NCI-H1105 (cell line): ENCODE results near the gene ANKRD53.

ENCODE experiments used
- DNase-seq: peaks from one replicate; lab custom pipeline; 2025; lab: John Stamatoyannopoulos, UW

The ANKRD53 gene

GRCh38 chr2:70966681-70967080 lies 11.7 kb upstream of the ANKRD53 start:
- DNase-seq, result no peak

DNA sequence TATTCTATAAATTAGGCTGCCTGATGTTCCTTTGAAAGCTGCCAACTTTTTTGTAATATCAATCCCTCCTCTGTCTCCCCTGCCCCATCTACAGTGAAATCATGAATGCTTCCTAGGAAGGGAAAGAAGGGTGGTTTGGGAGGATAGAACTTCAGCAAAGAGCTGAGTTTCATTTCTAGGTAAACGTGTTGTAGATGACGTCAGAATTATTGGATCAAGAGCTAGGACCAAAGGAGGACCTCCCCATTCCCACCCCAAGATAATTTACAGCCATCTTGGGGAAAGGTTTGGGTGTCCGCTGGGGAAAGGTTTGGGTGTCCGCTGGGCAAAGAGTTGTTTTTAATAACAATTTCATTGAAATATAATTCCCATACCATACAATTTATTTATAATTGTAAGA lies 11.2 kb upstream of the ANKRD53 start:
- DNase-seq, result no peak

DNA sequence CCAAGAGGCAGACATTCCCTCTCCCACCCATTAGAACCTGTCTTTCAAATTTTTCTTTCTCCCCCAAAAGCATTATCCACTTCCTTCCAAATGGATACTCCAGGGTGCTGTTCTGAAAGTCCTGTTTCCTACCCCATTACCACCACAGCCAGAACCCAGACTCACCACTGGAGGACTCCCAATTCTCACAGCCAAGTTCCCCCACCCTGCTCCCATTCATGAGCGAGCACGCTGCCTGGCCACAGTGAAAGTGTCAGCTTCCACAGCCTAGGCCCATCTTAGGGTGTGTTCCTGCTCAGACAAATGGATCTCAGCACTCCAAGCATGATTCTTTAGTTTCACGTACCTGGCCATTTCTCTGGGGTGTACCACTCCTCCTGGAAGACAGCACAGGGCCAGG lies 3.8 kb upstream of the ANKRD53 start:
- no peak for DNase-seq

DNA sequence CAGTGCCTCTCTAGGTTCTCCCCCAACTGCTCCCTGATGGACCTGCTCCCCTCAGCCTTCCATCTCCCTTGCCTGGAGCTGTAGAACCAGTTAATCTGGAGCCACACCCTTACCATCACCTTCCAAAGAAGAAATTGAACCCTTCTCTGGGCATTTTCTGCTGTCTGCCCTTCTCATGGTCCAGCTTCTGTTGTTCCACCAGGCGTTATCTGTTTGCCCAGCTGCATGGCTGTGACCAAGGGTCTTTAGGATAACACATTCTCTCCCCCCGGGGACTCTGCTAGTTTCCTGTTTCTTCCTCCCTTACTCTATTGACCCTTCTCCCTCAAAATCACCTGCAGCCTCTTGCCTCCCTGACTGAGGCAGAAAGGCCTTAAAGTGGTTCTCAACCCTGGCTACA lies 3.2 kb upstream of the ANKRD53 start:
- DNase-seq, result no peak

- peak; percentile 39 for DNase-seq
Measured at GRCh38 chr2:70977605-70978205, 725 bp upstream of the ANKRD53 start.

DNA sequence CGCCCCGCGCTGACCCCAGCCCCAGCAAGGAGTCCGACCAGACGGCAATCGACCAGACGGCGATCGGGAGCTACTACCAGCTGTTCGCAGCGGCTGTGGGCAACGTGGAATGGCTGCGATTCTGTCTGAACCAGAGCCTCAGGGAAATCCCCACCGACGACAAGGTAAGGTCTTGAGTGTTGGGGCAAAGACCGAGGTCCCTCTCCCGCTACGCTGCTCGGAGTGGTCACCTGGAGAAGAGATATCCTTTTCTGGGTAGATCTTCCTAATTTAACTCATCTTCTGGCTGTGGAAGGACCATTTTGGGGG lies 704 bp downstream of the ANKRD53 start:
- DNase-seq, result no peak

DNA sequence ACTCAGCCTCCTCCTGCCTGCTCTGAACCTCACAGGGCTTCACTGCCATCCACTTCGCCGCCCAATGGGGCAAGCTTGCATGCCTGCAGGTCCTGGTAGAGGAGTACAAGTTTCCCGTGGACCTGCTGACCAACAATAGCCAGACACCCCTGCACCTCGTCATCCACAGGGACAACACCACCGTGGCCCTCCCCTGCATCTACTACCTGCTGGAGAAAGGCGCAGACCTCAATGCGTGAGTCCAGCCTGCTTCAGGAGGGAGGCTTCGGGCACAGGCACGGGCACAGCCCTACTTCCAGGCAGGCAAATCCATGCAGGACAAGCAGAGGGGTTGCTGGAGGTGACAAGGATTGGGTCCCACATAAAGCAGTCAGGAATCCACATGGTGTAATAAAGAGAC lies 1.2 kb downstream of the ANKRD53 start:
- no peak for DNase-seq

DNA sequence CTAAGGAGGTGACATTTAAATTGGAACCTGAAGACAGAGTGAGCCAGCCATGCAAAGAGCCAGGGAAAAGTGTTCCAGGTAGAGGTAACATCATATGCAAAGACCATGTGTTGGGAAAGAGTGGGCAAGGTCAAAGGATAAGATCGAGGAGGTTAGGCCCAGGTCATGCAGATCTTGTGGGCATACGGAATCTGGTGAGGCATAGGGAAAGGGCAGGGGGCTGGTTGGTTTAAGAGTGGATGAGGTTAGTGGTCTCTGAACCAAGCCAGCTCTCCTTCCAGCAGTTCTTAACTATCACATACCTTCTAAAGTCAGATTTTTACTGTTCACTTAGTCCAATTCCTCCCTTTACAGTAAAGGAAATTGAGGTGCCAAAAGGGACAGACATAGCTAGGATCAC lies 3.0 kb downstream of the ANKRD53 start:
- no peak for DNase-seq

DNA sequence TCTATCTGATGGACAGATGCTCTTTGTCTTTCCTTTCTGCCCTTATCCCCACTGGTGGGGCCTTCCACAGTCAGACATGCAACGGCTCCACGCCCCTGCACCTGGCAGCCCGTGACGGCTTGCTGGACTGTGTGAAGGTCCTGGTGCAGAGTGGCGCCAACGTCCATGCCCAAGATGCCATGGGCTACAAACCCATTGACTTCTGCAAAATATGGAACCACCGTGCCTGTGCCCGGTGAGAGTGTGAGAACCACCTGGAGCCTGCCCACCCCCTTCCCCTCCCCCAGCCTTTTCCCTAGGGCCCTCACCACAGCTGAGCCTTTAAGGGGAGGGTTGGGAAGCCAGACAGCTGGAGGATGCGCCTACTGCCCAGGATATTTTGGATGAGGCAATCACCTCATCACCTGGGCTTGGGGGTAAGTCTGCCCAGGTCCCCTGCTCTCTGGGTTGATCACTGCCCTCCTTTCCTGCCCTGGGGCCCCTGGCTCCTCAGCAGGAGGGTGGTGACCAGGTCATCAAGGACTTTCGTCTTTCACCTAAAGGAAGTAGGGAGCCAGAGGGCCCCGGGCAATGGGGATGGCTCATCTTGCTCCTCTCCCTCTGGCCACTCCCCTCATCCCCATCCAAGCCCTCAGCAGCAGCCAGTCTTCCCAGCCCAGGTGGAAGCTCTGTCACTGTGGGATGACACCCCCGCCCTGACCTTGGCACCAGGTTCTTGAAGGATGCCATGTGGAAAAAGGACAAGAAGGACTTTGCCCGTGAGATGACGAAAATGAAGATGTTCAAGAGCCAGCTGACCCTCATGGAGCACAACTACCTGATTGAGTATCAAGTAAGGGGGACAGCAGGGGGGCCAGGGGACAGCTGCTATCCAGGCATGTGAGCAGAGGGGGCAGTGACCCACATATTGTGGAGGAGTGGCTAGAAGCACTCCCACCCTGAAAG lies 3.7 kb downstream of the ANKRD53 start:
- no peak for DNase-seq

DNA sequence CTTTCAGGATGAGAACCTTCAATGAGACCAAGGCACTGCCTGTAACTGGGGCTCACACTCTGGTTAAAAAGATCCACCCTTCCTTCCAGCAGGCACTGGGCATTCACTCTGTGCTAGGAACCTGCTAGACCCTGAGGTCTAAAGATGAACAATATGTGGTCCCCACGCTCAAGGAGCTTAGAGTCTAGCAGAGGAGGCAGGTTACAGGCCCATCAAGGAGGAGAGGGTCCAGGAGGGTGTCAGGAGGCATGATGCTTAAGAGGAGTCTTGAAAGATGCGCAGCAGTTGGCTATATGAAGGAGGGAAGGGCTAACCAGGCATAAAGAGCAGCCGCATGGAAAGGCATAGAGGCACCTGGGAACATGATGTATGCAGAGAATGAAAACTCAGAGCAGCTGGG lies 4.5 kb downstream of the ANKRD53 start:
- DNase-seq, result no peak

- DNase-seq, result no peak
Measured at GRCh38 chr2:70983506-70984227, 5.2 kb downstream of the ANKRD53 start.

- DNase-seq, result no peak
Measured at GRCh38 chr2:70984228-70984575, 5.8 kb downstream of the ANKRD53 start.

DNA sequence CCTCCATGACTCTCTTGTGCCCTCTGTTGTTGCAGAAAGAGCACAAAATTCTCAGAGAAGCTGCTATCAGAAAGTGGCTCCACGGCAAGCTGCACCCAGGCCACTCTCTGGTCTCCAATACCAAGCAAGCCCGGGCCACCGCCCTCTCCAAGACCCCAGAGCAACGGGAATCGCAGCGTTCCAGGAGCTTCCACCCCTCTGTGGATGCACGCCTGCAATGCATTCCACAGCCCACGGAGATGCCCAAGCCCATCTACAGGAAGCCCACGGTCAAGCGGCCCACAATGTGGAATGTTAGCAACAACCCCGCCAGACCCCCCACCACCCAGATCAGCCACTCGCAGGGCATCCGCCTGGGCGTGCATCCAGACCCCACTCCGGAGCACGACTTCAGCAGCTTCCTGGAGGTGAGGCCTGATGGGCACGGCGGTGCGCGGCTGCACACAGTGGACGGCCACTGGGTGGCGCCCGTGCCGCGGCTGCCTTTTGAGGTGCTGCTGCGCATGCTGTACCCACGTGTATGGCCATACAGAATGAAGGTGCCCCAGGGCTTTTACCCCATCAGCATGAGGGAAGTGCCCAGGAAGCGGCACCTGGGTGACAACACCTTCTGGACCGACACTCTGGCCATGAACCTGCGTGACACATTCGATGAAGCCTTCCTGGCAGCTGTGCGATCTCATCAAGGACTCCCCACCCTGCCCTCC lies 6.3 kb downstream of the ANKRD53 start:
- DNase-seq, result no peak

DNA sequence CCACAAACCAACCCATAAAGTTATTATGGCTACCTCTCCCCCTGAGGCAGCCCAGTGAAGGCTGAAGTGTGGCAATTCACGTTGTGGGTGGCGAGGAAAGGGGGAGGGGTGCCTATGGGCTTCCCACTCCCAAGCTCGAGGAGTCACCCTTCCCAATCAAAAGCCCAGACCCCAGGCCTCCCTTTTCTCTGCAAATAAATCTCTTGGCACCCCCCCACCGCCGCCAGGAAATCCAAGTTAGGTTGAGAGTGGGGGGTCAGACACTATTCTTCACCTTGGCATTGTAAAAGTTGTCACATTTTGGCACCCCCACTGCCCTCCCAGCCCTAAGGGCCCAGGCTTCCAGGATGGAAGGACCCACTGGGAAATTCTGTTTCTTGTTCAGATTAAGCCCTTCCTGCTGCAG lies 6.9 kb downstream of the ANKRD53 start:
- DNase-seq, result no peak

- no peak for DNase-seq
Measured at GRCh38 chr2:70985956-70986355, 7.5 kb downstream of the ANKRD53 start.

GRCh38 chr2:70986499-70987189 lies 8.2 kb downstream of the ANKRD53 start:
- no peak for DNase-seq

- DNase-seq, result no peak
Measured at GRCh38 chr2:70987386-70987785, 9.0 kb downstream of the ANKRD53 start.

DNA sequence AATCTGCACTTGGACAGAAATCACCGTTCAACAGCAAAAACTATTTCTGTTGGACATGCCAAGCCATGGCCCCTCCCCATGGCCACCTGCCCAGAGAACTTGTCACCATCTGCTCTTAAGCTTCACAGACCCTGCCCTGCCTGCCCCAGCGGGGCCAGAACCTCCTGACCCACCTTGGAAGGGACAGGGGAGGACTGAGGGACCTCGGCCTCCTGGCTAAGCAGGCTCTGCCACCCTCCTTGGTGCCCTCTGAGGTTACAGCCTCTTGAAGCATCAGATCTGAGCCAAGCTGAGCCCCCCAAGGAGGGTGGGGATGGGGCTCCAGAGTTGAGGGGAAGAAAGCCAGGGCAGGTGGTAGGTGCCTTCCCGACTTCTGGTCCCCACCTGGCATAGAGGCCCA lies 9.7 kb downstream of the ANKRD53 start:
- no peak for DNase-seq

DNA sequence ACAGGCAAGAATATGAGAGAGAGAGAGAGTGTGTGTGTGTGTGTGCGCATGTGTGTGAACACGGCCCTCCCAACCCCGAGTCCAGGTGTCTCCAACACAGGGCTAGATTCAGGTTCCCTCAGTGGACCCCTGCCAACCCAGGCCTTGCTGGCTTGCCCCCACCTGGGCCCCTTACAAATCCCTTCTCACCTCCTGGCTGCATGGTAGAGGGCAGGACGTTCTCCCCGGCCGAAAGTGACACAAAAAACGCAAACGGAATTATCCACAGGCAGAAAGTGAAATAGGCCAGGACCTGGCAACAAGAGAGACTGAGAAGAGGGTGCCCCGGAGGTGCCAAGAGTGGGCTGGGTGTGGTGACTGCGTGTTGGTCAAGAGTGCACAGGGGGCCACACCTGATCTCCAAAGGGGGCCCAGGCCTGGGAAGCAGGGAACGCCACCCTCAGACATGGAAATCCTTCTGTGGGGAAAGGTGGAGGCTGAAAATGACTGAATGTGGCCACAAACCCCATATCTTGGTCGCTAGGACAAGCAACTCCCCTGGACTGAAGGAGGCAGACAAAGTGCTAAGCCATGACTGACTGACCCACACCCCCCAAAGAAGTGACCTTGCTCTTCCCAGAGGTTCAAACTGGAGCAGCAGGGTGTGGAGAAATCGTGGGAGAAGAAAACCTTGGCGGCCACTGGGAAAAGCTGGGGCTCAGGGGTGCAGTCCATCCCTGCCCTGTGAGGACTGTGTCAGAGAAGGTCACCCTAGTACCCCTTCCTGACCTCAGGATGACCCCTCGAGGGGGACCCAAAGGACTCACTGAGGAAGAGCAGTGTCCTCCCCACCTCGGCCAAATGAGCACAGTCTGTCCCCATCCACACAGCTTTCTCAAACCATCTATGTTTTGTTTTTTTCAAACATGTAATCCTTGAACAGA lies 10.6 kb downstream of the ANKRD53 start:
- no peak for DNase-seq

DNA sequence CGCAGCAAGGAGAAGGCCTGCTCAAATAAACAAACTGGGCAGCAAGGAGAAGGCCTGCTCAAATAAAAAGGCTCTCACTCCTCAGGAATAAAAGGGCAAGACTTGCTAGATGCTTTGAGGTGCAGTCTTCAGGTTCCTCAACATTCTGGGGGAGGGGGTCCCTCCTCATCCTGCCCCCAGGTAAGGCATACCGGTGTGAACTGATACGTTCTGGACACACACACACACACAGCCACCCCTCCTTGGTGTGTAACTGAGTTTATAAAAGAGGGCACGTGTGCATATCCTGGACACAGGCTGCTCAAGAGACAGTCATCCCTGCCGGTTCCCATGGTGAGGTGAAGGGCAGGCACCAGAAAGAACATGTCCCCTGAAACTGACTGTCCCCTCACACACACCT lies 11.8 kb downstream of the ANKRD53 start:
- no peak for DNase-seq

DNA sequence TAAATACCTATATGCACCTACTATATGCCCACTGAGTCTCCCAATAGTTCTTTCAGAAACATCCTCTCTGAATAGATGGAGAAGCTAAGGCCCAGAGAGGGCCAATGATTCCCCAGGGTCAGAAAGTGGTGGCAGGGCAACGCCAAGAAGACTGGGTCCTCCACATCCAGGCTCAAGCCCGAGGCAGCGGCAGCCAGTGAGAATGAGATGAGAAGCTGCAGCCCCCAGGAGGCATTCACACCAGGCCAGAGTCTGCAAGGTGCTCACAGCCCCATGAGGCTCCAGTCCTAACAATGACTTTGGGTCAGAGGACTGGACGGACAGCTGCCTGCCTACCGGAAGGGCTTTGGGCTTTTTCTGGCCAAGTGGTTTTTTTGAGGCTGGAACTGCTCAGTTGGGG lies 12.7 kb downstream of the ANKRD53 start:
- no peak for DNase-seq
